K562 (cell line): ENCODE measurements around the gene RBMS3. TPM values are rescaled to one million over a fixed set of nuclear protein-coding genes. Genes with fewer than 3 reads are reported as not detected.

ENCODE experiments used
- ATAC-seq: fragments of 200-7000 bp; cut with Tn5 transposase; 3 replicates; pipeline ENCODE4 v1.9.1; 2020; ENCODE audit warnings: moderate library complexity
- BruUV-seq: library from RNA; stranded (reverse); fragments of 400-500 nt; replicated peaks from 2 replicates; lab custom pipeline; 2021; lab: Mats Ljungman, UMichigan
- CTCF ChIA-PET: fragments of 300-600 bp; formaldehyde crosslinking; extraction: SDS; loops from one replicate; lab custom pipeline; 2021; ENCODE audit warnings: low intra/inter-chr PET ratio; lab: Yijun Ruan, JAX
- POLR2A ChIA-PET: fragments of 300-600, 350-650 bp; sonication (Branson Sonifier 250); formaldehyde crosslinking; extraction: SDS; loops from one replicate; lab custom pipeline; 2021; ENCODE audit warnings: antibody characterized with exemption, inconsistent platforms; lab: Yijun Ruan, JAX
- DNase-seq, 4 experiments: peaks; one replicate each; pipeline versions ENCODE4 v3.0.0 to v3.0.0-alpha.2; 2011 to 2018; ENCODE audit warnings: low spot score in 3 of 4, mixed read lengths in 3 of 4; ENCODE audit errors: extremely low read depth in 1 of 4
- FAIRE-seq: peaks from 2 replicates; lab custom pipeline; 2011; peaks lifted over from hg19 to GRCh38; lab: Jason Lieb, UNC
- H2AFZ ChIP-seq: 2 replicates; pipeline ENCODE4 v1.6.0; 2011; ENCODE audit warnings: low read depth, low read length, control low read depth, inconsistent platforms
- H3K27ac ChIP-seq: fragments of 200-600 bp; 3 replicates; pipeline ENCODE4 v1.8.0; 2011; ENCODE audit warnings: low read depth, mild to moderate bottlenecking, control low read depth, inconsistent platforms, low read length, moderate library complexity, mixed read lengths; ENCODE audit errors: extremely low read depth
- H3K27me3 ChIP-seq, 2 experiments: fragments of 300-600 bp in 1 of 2; 2 replicates in 1 of 2; 3 replicates in 1 of 2; pipeline versions ENCODE4 v1.6.0 to v1.8.0; 2011; ENCODE audit warnings: inconsistent platforms in 2 of 2, low read length in 2 of 2, mild to moderate bottlenecking in 1 of 2, mixed read lengths in 1 of 2, moderate library complexity in 1 of 2; ENCODE audit not compliant: control insufficient read depth in 2 of 2, insufficient read depth in 2 of 2
- H3K36me3 ChIP-seq: fragments of 300-600 bp; 3 replicates; pipeline ENCODE4 v1.8.0; 2011; ENCODE audit warnings: mild to moderate bottlenecking, low read length, inconsistent platforms; ENCODE audit not compliant: control insufficient read depth, insufficient read depth
- H3K4me1 ChIP-seq, 2 experiments: fragments of 200-600 bp in 1 of 2; replicated peaks in 1 of 2; 2 replicates in 1 of 2; 3 replicates in 1 of 2; pipeline versions ENCODE4 v1.5.1 to v1.8.0; 2011; ENCODE audit warnings: inconsistent platforms in 2 of 2, low read length in 2 of 2, mild to moderate bottlenecking in 1 of 2, mixed read lengths in 1 of 2, moderate library complexity in 1 of 2; ENCODE audit not compliant: control insufficient read depth in 2 of 2, insufficient read depth in 2 of 2
- H3K4me2 ChIP-seq: 2 replicates; pipeline ENCODE4 v1.6.1; 2011; ENCODE audit warnings: low read length, control low read depth, inconsistent platforms, mixed read lengths; ENCODE audit not compliant: insufficient read depth
- H3K4me3 ChIP-seq: fragments of 200-600 bp; sonication (generic), shearing (Covaris generic); 2 replicates; pipeline ENCODE4 v1.5.1; 2016; ENCODE audit warnings: control low read depth, inconsistent platforms
- H3K79me2 ChIP-seq: fragments of 200-600 bp; 3 replicates; pipeline ENCODE4 v1.8.0; 2011; ENCODE audit warnings: low read length, inconsistent platforms; ENCODE audit not compliant: control insufficient read depth, insufficient read depth
- H3K9ac ChIP-seq, 2 experiments: 2 replicates each; pipeline versions ENCODE4 v1.6.0 to v1.6.1; 2011; ENCODE audit warnings: low read depth in 2 of 2, low read length in 2 of 2, control low read depth in 1 of 2, inconsistent platforms in 1 of 2, mild to moderate bottlenecking in 1 of 2, mixed read lengths in 1 of 2; ENCODE audit not compliant: insufficient read depth in 1 of 2
- H3K9me1 ChIP-seq: one replicate; pipeline ENCODE4 v1.6.0; 2011; ENCODE audit warnings: inconsistent platforms, mild to moderate bottlenecking, low read length, moderate library complexity; ENCODE audit not compliant: control insufficient read depth, insufficient read depth
- H3K9me3 ChIP-seq: replicated peaks from 2 replicates; pipeline ENCODE4 v1.5.1; 2011; ENCODE audit warnings: low read depth, low read length, inconsistent platforms; ENCODE audit not compliant: control insufficient read depth, insufficient read depth
- H4K20me1 ChIP-seq: replicated peaks from 2 replicates; pipeline ENCODE4 v1.6.1; 2011; ENCODE audit warnings: low read length, inconsistent platforms, mixed read lengths; ENCODE audit not compliant: control insufficient read depth, insufficient read depth
- ADNP ChIP-seq: fragments of 200-800 bp; sonication (Bioruptor generic); IDR thresholded peaks from 2 replicates; pipeline ENCODE4 v1.6.1; 2016; ENCODE audit warnings: missing genetic modification characterization, missing compliant biosample characterization
- GTF3C2 ChIP-seq: IDR thresholded peaks from 3 replicates; pipeline ENCODE4 v1.6.1; 2011; ENCODE audit warnings: borderline replicate concordance, mild to moderate bottlenecking, moderate library complexity; ENCODE audit not compliant: insufficient read length; ENCODE audit errors: extremely low read depth
- IRF2 ChIP-seq: sonication (generic); formaldehyde crosslinking; IDR thresholded peaks from 2 replicates; pipeline ENCODE4 v1.8.1; 2022; ENCODE audit warnings: mild to moderate bottlenecking, missing genetic modification reagents
- KAT7 ChIP-seq: sonication (generic); formaldehyde crosslinking; IDR thresholded peaks from 2 replicates; pipeline ENCODE4 v1.8.0; 2022; ENCODE audit warnings: missing genetic modification reagents, mild to moderate bottlenecking, borderline replicate concordance
- KLF6 ChIP-seq: fragments of 250-450 bp; sonication (Bioruptor Pico); IDR thresholded peaks from 2 replicates; pipeline ENCODE4 v1.4.0; 2020; ENCODE audit warnings: mild to moderate bottlenecking, moderate library complexity, borderline replicate concordance
- NFYB ChIP-seq: IDR thresholded peaks from 2 replicates; pipeline ENCODE4 v1.6.1; 2011; ENCODE audit warnings: mild to moderate bottlenecking, moderate library complexity; ENCODE audit not compliant: insufficient read length; ENCODE audit errors: extremely low read depth
- POU5F1 ChIP-seq: fragments of 150-350 bp; IDR thresholded peaks from 2 replicates; pipeline ENCODE4 v1.6.1; 2014; ENCODE audit warnings: borderline replicate concordance, low read length, low read depth, mild to moderate bottlenecking; ENCODE audit not compliant: partially characterized antibody
- RHOXF2B ChIP-seq: fragments of 250-450 bp; sonication (Bioruptor Pico); conservative IDR thresholded peaks from 2 replicates; pipeline ENCODE4 v1.5.1; 2021
- SRSF1 ChIP-seq: fragments of 200-400 bp; formaldehyde crosslinking; IDR thresholded peaks from 2 replicates; pipeline ENCODE4 v1.6.1; 2017; ENCODE audit warnings: mild to moderate bottlenecking, low read depth, low read length, moderate library complexity
- ZHX1 ChIP-seq: fragments of 150-350 bp; conservative IDR thresholded peaks from 2 replicates; pipeline ENCODE4 v1.6.1; 2014; ENCODE audit warnings: low read length
- ZNF23 ChIP-seq: fragments of 250-450 bp; sonication (Bioruptor Pico); IDR thresholded peaks from 2 replicates; pipeline ENCODE4 v1.4.0; 2020; ENCODE audit warnings: mild to moderate bottlenecking
- ZNF436 ChIP-seq: fragments of 250-450, 450-650 bp; sonication (Bioruptor Pico); formaldehyde crosslinking; IDR thresholded peaks from 2 replicates; pipeline ENCODE4 v1.7.0; 2020; ENCODE audit warnings: mild to moderate bottlenecking
- WGBS: fragments of 100-300 bp; shearing (Covaris generic); methylation state at CpG from one replicate; pipeline ENCODE4 v1.1.6; 2016; ENCODE audit warnings: low coverage, mixed read lengths; ENCODE audit not compliant: insufficient coverage; ENCODE audit errors: missing lambda C conversion rate; 5-methylcytosine and 5-hydroxymethylcytosine counted together
- in situ Hi-C: fragments of 300-500 bp; cut with MboI; formaldehyde crosslinking; loops from 4 replicates; pipeline ENCODE4 v1.15.0; 2018; ENCODE audit warnings: inconsistent platforms, mixed read lengths
- intact Hi-C: fragments of 100-400 bp; cut with micrococcal nuclease; formaldehyde crosslinking; loops from 2 replicates; pipeline ENCODE4 v1.14.2; 2022
- polyA plus RNA-seq, 8 experiments: library from polyadenylated mRNA; depleted of rRNA in 4 of 8; stranded (reverse) in 5 of 8; unstranded in 3 of 8; fragments of >200 nt; fragmentation: Nextera tagmentation in 2 of 8; fragmentation: Illumina TruSeq in 1 of 8; extraction: Ambion mirVana in 2 of 8; extraction: Trizol in 1 of 8; gene quantifications; 2 replicates each; pipeline versions ENCODE4 v1.2.1 to v1.2.3, GENCODE V29; 2011 to 2014; ENCODE audit warnings: inconsistent platforms in 1 of 8, missing spikeins in 1 of 8
- total RNA-seq, 7 experiments: library from RNA; depleted of rRNA in 6 of 7; stranded (reverse); fragments of >200 nt in 6 of 7; fragmentation: Illumina TruSeq in 2 of 7; extraction: Trizol in 2 of 7; gene quantifications; 2 replicates each; pipeline versions ENCODE4 v1.2.1 to v1.2.3, GENCODE V29; 2011 to 2021; ENCODE audit warnings: low replicate concordance in 1 of 7
- TF ChIP-seq, protein P1 (sequence below): fragments of 250-450 bp; sonication (Bioruptor Pico); IDR thresholded peaks from 2 replicates; pipeline ENCODE4 v1.8.0; 2021; ENCODE audit warnings: mild to moderate bottlenecking, moderate library complexity
- TF ChIP-seq, protein P2 (sequence below): IDR thresholded peaks from 2 replicates; pipeline ENCODE4 v1.6.1; 2012; ENCODE audit warnings: low read depth, low read length, improper control_type of control experiment, borderline replicate concordance

The RBMS3 gene
- total and polyA plus RNA-seq, 9 of the 15 experiments (the other 6 are each of a cell fraction or from before 2014, with no cell fraction given) = 0.20 TPM; not detected in 8

DNA sequence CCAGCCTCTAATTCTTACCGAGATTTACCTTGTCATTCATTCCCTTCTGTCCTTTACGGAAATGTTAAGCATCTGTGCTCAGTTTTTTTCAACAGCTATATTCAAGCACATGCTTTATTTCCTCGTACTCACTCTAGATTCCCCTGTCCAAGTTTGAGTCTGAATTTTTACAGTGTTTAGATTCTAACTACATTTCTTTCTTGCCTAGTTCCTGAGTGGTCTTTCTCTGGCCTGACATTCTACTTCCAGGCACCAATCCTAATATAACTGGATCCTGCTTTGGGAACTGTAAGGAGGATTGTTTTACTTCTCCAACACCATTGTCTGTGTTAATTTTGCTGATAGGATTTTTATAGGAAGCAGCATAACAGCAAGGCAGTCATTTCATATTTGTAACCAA is 222.4 kb downstream of the RBMS3 start:
- H3K9ac ChIP-seq = no peak overlapping the region
- no peaks in the 10 kb centered on the region for H3K9me3 ChIP-seq
- no peaks in the 10 kb centered on the region for H3K9me1 ChIP-seq
- ChIA-PET POLR2A (no interaction called here), CTCF (no interaction called here)
- no peak overlapping the region for H3K4me2 ChIP-seq
- no peak overlapping the region for H3K4me3 ChIP-seq
- TF ChIP-seq NFYB (no peak), POU5F1 (no peak), ZHX1 (no peak), RHOXF2B (CRISPR knock-in tag) (no peak), KAT7 (CRISPR knock-in tag) (no peak), SRSF1 (no peak), ZNF436 (CRISPR knock-in tag) (no peak), IRF2 (CRISPR knock-in tag) (no peak), ZNF23 (no peak), GTF3C2 (no peak), KLF6 (no peak), ADNP (tag) (no peak)
- TF ChIP-seq, protein P1, sequence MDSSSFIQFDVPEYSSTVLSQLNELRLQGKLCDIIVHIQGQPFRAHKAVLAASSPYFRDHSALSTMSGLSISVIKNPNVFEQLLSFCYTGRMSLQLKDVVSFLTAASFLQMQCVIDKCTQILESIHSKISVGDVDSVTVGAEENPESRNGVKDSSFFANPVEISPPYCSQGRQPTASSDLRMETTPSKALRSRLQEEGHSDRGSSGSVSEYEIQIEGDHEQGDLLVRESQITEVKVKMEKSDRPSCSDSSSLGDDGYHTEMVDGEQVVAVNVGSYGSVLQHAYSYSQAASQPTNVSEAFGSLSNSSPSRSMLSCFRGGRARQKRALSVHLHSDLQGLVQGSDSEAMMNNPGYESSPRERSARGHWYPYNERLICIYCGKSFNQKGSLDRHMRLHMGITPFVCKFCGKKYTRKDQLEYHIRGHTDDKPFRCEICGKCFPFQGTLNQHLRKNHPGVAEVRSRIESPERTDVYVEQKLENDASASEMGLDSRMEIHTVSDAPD (CRISPR knock-in tag) = no peak
- TF ChIP-seq, protein P2, sequence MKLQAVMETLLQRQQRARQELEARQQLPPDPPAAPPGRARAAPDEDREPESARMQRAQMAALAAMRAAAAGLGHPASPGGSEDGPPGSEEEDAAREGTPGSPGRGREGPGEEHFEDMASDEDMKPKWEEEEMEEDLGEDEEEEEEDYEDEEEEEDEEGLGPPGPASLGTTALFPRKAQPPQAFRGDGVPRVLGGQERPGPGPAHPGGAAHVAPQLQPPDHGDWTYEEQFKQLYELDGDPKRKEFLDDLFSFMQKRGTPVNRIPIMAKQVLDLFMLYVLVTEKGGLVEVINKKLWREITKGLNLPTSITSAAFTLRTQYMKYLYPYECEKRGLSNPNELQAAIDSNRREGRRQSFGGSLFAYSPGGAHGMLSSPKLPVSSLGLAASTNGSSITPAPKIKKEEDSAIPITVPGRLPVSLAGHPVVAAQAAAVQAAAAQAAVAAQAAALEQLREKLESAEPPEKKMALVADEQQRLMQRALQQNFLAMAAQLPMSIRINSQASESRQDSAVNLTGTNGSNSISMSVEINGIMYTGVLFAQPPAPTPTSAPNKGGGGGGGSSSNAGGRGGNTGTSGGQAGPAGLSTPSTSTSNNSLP = no peak
- DNase-seq (no peak), FAIRE-seq (no peak), ATAC-seq (no peak)
- H4K20me1 ChIP-seq = no peaks in the 10 kb centered on the region
- no TSS peak for BruUV-seq
- H3K4me1 ChIP-seq = no peaks in the 10 kb centered on the region
- WGBS = 0% methylated on average over 3 of the region's 3 CpGs
- H3K27me3 ChIP-seq = no peaks in the 10 kb centered on the region
- no peak overlapping the region for H2AFZ ChIP-seq
- H3K36me3 ChIP-seq = no peaks in the 10 kb centered on the region
- in situ Hi-C loops = no loop called here
- no peaks in the 10 kb centered on the region for H3K79me2 ChIP-seq
- intact Hi-C loops = no loop called here
- H3K27ac ChIP-seq = no peak overlapping the region
